CD4-positive, alpha-beta T cell treated with Interferon alpha-2 for 1 hour (primary cell): ENCODE data around the gene SCGB3A2.

Source experiments
- DNase-seq, 2 donors: peaks; one replicate each; pipeline ENCODE4 v3.0.0-alpha.2; 2020 to 2022

The SCGB3A2 gene

GRCh38 chr5:147878066-147878759, at the start of gene SCGB3A2:
Gene SCGB3A2, plus strand, starts transcription at chr5:147878711. Its CDS starts 93 bp downstream, at chr5:147878804.
- no peak for DNase-seq

DNA sequence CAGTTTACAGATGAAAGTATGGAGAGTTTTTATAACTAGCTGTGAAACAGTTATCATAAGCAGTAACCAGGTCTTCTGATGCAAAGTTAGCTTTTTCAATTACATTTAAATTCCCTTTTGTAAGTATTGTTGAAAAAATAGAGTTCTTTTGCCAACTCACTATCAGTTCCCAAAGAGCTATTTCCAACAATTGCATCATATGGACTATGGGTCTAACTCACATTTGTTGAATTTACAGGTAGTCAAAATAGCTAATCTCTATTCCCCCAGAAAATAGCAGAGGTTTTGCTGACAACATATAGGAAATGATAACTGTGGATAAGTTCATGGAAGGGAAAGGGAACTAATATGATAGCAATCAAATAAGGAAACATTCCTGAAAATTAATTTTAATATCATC, 48.5 kb upstream of the SCGB3A2 start:
- no peak for DNase-seq

GRCh38 chr5:147831465-147831864, 47.0 kb upstream of the SCGB3A2 start, which contains the start of gene SPINK1:
Gene SPINK1, minus strand, starts transcription at chr5:147831671. Its CDS starts 94 bp downstream, at chr5:147831577.
- DNase-seq = no peak

DNA sequence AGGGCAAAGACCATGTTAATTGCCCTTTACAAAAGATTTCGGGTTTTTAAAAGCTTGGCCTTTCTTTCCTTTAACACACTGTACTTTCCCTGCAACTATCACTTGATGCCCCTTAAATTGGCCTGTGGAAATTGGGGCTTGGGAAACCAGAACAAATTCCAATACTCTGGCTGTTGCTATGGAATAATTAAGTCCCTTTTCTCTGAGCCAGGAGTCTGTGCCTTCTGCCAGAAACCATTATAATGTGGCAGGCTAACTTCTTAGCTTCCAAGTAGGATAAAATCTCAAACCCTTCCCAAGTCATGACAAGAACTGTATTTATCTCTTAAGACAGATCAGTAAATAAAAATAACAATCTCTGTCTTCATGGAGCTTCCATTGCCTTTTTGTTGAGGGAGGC, 46.0 kb upstream of the SCGB3A2 start:
- DNase-seq = no peak

- DNase-seq = no peak
These were observed 43.1 kb upstream of the SCGB3A2 start for GRCh38 chr5:147835386-147835798.

GRCh38 chr5:147836439-147836838, 42.1 kb upstream of the SCGB3A2 start:
- DNase-seq = no peak

GRCh38 chr5:147842869-147843268, 35.6 kb upstream of the SCGB3A2 start:
- DNase-seq = no peak

- no peak for DNase-seq
These were observed 33.7 kb upstream of the SCGB3A2 start for GRCh38 chr5:147844846-147845245.

- DNase-seq = no peak
These were observed 32.9 kb upstream of the SCGB3A2 start for GRCh38 chr5:147845618-147846017.

- no peak for DNase-seq
These were observed 29.3 kb upstream of the SCGB3A2 start for GRCh38 chr5:147849226-147849625.

DNA sequence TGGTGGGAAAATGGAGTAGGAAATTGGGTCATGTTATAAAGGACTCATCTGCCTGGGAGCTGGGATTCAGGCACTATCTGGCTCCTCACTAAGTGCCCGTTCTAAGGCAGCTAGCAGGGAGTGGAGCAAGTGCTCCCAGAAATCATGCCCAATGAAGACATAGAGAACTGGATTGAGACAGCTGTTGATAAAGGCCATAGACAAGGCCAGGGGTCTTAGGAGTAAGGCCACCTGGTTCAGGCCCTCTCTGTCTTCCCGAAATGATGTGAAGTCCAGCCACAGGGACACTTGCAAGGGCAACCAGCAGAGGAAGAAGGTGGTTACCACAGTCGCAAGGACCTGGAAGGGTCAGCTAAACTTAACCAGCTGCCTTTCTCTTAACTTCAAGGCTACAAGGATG, 26.9 kb upstream of the SCGB3A2 start:
- DNase-seq = no peak

DNA sequence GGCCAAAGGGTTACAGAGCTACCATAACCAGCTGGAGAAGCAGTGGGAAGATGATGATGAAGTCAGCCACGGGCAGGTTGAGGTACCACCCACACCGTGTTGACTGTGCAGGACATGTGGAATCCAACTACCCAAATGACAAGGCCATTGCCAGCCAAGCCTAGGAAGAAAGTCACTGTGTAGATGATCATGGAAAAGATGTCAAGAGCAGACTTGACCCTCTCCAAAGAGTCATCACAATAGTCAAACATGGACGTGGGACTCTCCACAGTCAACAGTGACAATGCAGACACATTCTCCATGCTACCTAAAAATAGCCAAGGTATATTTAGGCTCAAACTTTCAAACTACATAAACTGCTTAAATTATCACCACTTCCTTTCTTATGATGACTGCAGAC, 26.1 kb upstream of the SCGB3A2 start:
- no peak for DNase-seq

DNA sequence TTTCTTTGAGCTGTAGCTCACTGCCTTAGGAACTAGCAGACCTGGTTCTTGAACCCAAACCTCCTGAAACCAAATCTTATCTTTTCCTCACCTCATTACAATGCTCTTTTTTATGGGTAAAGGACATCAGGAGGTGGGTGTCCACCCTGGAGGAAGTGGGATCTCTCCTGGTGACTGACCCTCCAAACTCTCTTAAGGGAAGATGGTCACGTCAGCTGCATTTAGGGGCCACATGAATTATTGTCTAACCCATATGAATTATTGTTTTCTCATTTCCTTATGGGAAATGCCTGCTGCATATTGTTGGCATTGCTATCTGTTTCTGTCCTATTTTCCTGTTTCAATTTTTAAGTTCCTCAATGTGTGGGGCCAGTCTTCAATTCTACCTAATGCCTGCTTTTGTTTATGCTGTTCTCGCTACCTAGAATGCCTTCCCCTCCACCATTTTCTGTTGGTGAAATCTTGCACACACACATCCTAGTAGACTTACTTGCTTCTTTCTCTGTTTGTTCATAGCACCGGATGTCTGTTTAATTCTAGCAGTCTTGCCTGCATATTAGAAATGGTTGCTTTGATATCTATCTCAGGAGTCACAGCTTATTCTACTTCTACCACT, 25.0 kb upstream of the SCGB3A2 start:
- no peak for DNase-seq

- DNase-seq = no peak
These were observed 24.2 kb upstream of the SCGB3A2 start for GRCh38 chr5:147854331-147854730.

GRCh38 chr5:147854894-147855773, 23.4 kb upstream of the SCGB3A2 start:
- DNase-seq = no peak

DNA sequence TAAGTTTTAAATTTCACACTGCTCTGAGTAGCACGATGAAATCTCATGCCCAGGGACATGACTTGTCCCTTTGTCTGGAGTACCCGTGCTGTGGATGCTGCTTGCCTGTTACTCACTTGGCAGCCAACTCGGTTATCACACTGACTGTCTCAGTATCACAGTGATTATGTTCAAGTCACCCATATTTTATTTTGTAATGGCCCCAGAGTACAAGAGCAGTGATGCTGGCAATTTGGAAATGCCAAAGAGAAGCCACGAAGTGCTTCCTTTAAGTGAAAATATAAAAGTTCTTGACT, 22.8 kb upstream of the SCGB3A2 start:
- DNase-seq = no peak

- DNase-seq = no peak
These were observed 21.7 kb upstream of the SCGB3A2 start for GRCh38 chr5:147856801-147857200.

DNA sequence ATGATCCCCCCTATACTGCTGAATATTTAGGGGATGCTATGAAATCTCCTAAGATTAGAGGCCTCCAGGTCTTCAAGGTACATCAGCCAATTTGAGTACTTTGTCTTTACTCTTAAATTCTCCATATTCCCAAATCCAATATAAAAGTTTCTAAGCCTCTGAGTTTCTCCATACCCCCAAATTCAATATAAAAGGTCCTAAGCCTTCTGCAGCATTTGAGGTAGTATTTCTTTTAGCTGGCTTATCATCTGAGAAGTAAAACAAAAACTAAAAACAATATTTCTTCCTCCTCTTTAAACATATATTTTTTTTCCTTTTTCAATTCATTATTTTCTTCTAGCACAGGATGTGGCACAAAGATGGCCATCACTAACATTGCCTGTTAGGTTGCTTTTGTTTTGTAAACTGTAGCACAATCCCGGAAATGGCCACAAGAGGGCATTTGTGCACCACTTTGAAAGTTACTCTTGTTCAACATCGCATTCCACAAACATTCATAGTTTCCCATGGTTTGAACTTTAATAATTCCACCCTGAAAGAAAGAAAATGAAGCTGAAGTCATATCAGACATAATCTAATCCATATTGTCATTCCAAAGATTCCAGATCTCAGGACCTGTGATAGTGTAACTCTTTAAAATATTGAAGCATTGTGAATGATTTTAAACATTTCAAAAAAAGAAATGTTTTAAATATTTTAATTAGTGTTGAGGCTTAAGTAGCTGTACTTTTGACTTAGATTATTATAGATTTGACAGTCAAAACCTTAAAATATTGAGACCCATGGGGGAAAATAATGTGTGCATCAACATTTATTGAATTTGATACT, 21.0 kb upstream of the SCGB3A2 start:
- DNase-seq = peak; percentile 31 to 47

DNA sequence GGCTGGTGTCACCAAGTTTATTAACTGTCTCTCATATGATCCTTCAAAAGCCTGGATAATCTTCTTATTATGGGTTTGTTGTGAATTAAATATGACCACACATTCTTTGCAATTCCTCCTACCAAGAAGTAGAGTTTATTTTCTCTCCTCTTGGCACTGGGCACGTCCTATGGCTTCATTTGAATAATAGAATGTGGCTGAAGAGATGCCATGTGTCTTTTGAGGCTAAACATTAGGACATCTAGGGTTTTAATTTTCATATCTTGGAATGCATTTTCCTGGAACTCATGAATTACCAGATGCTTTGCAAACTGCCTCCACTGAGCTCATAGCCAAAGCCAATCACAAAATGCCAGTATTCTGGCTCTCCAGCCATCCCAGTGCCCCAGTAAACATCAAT, 19.9 kb upstream of the SCGB3A2 start:
- DNase-seq = no peak

DNA sequence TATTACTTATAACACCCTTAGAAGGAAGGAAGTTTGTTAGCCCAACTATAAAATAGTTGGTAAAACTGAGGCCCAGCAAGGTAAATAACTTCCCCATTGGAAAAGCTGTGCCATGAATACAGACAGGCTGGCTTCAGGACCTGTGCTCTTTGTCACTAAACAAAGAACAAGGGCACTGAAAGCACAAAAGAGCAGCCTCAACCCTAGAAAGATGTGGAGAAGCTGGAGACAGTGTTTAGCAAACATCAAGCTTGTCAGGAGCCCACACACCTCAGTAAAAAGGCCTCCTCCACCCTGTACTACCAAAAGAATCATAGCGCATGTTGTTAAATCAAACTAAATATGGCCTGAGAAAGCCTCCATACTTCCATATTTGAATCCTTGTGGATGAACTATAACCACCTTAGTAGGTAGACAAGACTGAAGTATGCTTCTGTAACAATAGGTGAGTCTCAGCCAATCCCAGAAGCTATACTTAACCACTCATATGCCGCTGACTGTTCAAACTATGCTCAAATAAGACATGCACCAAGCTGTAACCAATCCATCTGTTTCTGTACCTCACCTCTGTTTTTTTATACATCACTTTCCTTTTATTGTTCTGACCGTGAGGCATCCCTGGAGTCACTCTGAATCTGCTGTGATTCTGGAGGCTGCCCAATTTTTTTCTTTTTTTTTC, 18.4 kb upstream of the SCGB3A2 start:
- no peak for DNase-seq

DNA sequence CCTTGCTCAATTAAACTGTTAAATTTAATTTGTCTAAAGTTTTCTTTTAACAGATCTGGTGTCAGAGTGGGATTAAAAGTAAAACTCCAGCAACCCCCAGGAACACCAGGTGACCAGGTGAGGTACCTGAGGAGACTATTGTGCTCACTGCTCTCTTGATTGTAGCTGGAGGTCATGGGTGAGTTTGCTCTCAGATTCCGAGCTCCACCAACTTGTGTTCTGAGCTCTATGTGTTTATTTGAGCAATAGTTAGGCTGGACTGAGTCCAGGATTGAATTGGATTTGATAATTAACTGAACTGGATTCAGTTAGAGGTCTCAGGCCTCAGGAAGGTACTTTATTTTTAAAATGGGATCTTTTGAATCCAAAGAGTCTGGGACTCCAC, 17.9 kb upstream of the SCGB3A2 start:
- DNase-seq = no peak

GRCh38 chr5:147863454-147864158, 14.9 kb upstream of the SCGB3A2 start:
- DNase-seq = no peak
